ENCODE results near the gene SLC22A31.

GRCh38 chr16:89241187-89242007, 41.1 kb upstream of the SLC22A31 start:
- TF ChIP-seq EZH2phosphoT487 (conservative IDR thresholded peaks at IDR 0.05; ENCODE audit: low read length), result no peak
- TF ChIP-seq CTCF (IDR thresholded peaks at IDR 0.05; ENCODE audit: insufficient read depth, low read length, poor library complexity, severe bottlenecking), result no peak
